Endothelial cell of umbilical vein (primary cell): Measurements from ENCODE around the gene ZNF441. TPM values are rescaled to one million over a fixed set of nuclear protein-coding genes. Genes with fewer than 3 reads are reported as not detected.

Experiments used
- BruUV-seq: library from RNA; stranded (reverse); fragments of 400-500 nt; replicated peaks from 2 replicates; lab custom pipeline; 2021; lab: Mats Ljungman, UMichigan
- CTCF ChIA-PET: fragments of 300-600, 350-600 bp; sonication (Branson Sonifier 250); formaldehyde crosslinking; loops from one replicate; lab custom pipeline; 2021; ENCODE audit warnings: antibody characterized with exemption, inconsistent platforms; lab: Charles Lee
- POLR2A ChIA-PET: fragments of 300-600, 350-600 bp; sonication (Branson Sonifier 250); formaldehyde crosslinking; loops from one replicate; lab custom pipeline; 2021; ENCODE audit warnings: antibody characterized with exemption, inconsistent platforms; lab: Charles Lee
- DNase-seq: peaks from one replicate; pipeline ENCODE4 v3.0.0-alpha.2; 2011; ENCODE audit warnings: low read depth, low spot score
- FAIRE-seq: peaks from 2 replicates; lab custom pipeline; 2011; peaks lifted over from hg19 to GRCh38; lab: Jason Lieb, UNC
- H2AFZ ChIP-seq: 2 replicates; pipeline ENCODE4 v1.6.0; 2012; ENCODE audit warnings: low read depth, low read length, control low read depth, inconsistent platforms
- H3K27ac ChIP-seq: 2 replicates; pipeline ENCODE4 v1.5.1; 2011; ENCODE audit warnings: low read depth, mild to moderate bottlenecking, control low read depth, low read length, moderate library complexity; ENCODE audit not compliant: insufficient read depth
- H3K27me3 ChIP-seq, 2 experiments: 2 replicates each; pipeline versions ENCODE4 v1.6.0 to v1.6.1; 2011; ENCODE audit warnings: low read length in 2 of 2, mixed read lengths in 1 of 2; ENCODE audit not compliant: control insufficient read depth in 2 of 2, insufficient read depth in 2 of 2
- H3K36me3 ChIP-seq, 2 experiments: 2 replicates in 1 of 2; 3 replicates in 1 of 2; pipeline ENCODE4 v1.5.1; 2011; ENCODE audit warnings: low read length in 2 of 2, mild to moderate bottlenecking in 1 of 2, moderate library complexity in 1 of 2; ENCODE audit not compliant: control insufficient read depth in 2 of 2, insufficient read depth in 2 of 2; ENCODE audit errors: extremely low read depth in 1 of 2
- H3K4me1 ChIP-seq: 3 replicates; pipeline ENCODE4 v1.5.1; 2011; ENCODE audit warnings: mild to moderate bottlenecking, low read length; ENCODE audit not compliant: control insufficient read depth, insufficient read depth; ENCODE audit errors: extremely low read depth
- H3K4me2 ChIP-seq: 2 replicates; pipeline ENCODE4 v1.6.1; 2011; ENCODE audit warnings: low read length, control low read depth, mixed read lengths; ENCODE audit not compliant: insufficient read depth
- H3K4me3 ChIP-seq, 3 experiments: fragments of 200-600 bp in 1 of 3; sonication (generic), shearing (Covaris generic) in 1 of 3; replicated peaks in 1 of 3; 2 replicates each; pipeline ENCODE4 v1.5.1; 2011 to 2016; ENCODE audit warnings: control low read depth in 3 of 3, low read length in 3 of 3, mild to moderate bottlenecking in 2 of 3, inconsistent platforms in 1 of 3, low read depth in 1 of 3, moderate library complexity in 1 of 3; ENCODE audit not compliant: insufficient read depth in 1 of 3
- H3K79me2 ChIP-seq: 2 replicates; pipeline ENCODE4 v1.6.0; 2012; ENCODE audit warnings: low read length, inconsistent platforms; ENCODE audit not compliant: control insufficient read depth, insufficient read depth
- H3K9ac ChIP-seq: replicated peaks from 2 replicates; pipeline ENCODE3; 2011; ENCODE audit warnings: low read length, control low read depth; ENCODE audit not compliant: insufficient read depth; ENCODE audit errors: extremely low read depth
- H3K9me1 ChIP-seq: replicated peaks from 3 replicates; pipeline ENCODE4 v1.6.0; 2011; ENCODE audit warnings: mild to moderate bottlenecking, low read length; ENCODE audit not compliant: control insufficient read depth, insufficient read depth; ENCODE audit errors: extremely low read depth
- H3K9me3 ChIP-seq: replicated peaks from 2 replicates; pipeline ENCODE4 v1.5.1; 2012; ENCODE audit warnings: low read length, inconsistent platforms; ENCODE audit not compliant: control insufficient read depth, insufficient read depth
- H4K20me1 ChIP-seq: replicated peaks from 2 replicates; pipeline ENCODE3; 2011; ENCODE audit warnings: mild to moderate bottlenecking, low read length; ENCODE audit not compliant: control insufficient read depth, insufficient read depth; ENCODE audit errors: extremely low read depth
- EZH2 ChIP-seq: IDR thresholded peaks from 2 replicates; pipeline ENCODE4 v1.6.1; 2012; ENCODE audit warnings: borderline replicate concordance, low read depth, mild to moderate bottlenecking, moderate library complexity, low read length, inconsistent platforms; ENCODE audit not compliant: severe bottlenecking
- FOS ChIP-seq: IDR thresholded peaks from 2 replicates; pipeline ENCODE4 v1.6.1; 2011; ENCODE audit warnings: mild to moderate bottlenecking, low read length, moderate library complexity, borderline replicate concordance; ENCODE audit not compliant: insufficient read depth
- GATA2 ChIP-seq: IDR thresholded peaks from 2 replicates; pipeline ENCODE4 v1.7.0; 2011; ENCODE audit warnings: low read depth, mild to moderate bottlenecking, moderate library complexity, mixed read lengths, low read length; ENCODE audit not compliant: insufficient read length, insufficient read depth
- JUN ChIP-seq: IDR thresholded peaks from 2 replicates; pipeline ENCODE4 v1.6.1; 2011; ENCODE audit warnings: borderline replicate concordance, low read depth; ENCODE audit not compliant: insufficient read length, insufficient read depth
- MYC ChIP-seq: IDR thresholded peaks from one replicate; pipeline ENCODE4 v1.6.1; 2011; ENCODE audit warnings: mild to moderate bottlenecking, low read depth, low read length
- POLR2A ChIP-seq: IDR thresholded peaks from 2 replicates; pipeline ENCODE4 v1.6.1; 2012; ENCODE audit warnings: low read depth, mild to moderate bottlenecking, control low read depth, low read length
- POLR2AphosphoS5 ChIP-seq: IDR thresholded peaks from 2 replicates; pipeline ENCODE4 v1.6.1; 2012; ENCODE audit warnings: low read depth, mild to moderate bottlenecking, control low read depth, low read length, moderate library complexity; ENCODE audit not compliant: insufficient read depth
- dilution Hi-C: fragments of 300-500 bp; cut with MboI; formaldehyde crosslinking; loops from one replicate; pipeline ENCODE4 v1.15.0; 2019; ENCODE audit warnings: low sequenced_read_pairs; ENCODE audit not compliant: extremely low pct_ligation_motif_present
- intact Hi-C: fragments of 100-400 bp; cut with micrococcal nuclease; formaldehyde crosslinking; loops from one replicate; pipeline ENCODE4 v1.10.0; 2022
- polyA plus RNA-seq, 4 experiments: library from polyadenylated mRNA; depleted of rRNA in 3 of 4; stranded (reverse) in 3 of 4; unstranded in 1 of 4; fragments of >200 nt; gene quantifications; 2 replicates each; pipeline versions ENCODE4 v1.2.1 to v1.2.3, GENCODE V29; 2011 to 2012; ENCODE audit warnings: missing spikeins in 1 of 4
- total RNA-seq: library from RNA; stranded (reverse); gene quantifications from 2 replicates; pipeline ENCODE4 v1.2.3, GENCODE V29; 2021
- TF ChIP-seq, protein P1 (sequence below), 2 donors: IDR thresholded peaks; 1 replicate in 1 of 2; 2 replicates in 1 of 2; pipeline ENCODE4 v1.5.1; 2011; ENCODE audit warnings: low read length in 2 of 2, mild to moderate bottlenecking in 2 of 2, moderate library complexity in 2 of 2, control low read depth in 1 of 2, inconsistent platforms in 1 of 2, low read depth in 1 of 2; ENCODE audit not compliant: insufficient read depth in 1 of 2; ENCODE audit errors: extremely low read depth in 1 of 2
- TF ChIP-seq, protein P2 (sequence below): IDR thresholded peaks from 2 replicates; pipeline ENCODE4 v1.6.1; 2011; ENCODE audit not compliant: insufficient read depth, insufficient read length

The ZNF441 gene
- total and polyA plus RNA-seq, 2 donors (not counting 3 experiments of a cell fraction or from before 2014, with no cell fraction given): 1.9 to 4.5 TPM

DNA sequence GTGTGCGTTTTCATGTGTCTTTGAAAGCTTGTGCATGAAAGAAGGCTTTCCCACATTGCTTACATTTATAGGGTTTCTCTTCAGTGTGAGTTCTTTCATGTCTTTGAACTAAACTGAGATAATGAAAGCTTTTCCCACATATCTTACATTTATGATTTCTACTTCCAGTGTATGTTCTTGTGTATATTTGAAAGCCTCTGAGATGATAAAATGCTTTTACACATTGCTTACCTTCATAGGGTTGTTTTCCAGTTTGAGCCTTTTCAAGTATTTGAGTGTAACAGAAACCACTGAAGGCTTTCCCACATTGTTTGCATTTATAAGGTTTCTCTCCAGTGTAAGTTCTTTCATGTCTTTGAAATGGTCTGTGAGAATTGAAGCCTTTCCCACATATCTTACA, 9.8 kb upstream of the ZNF441 start:
- H3K79me2 ChIP-seq: no peaks in the 10 kb centered on the region
- ChIA-PET POLR2A (no interaction called here), CTCF (no interaction called here)
- no peaks in the 10 kb centered on the region for H4K20me1 ChIP-seq
- no peak for DNase-seq
- no peaks in the 10 kb centered on the region for H3K36me3 ChIP-seq
- no peak overlapping the region for H3K27ac ChIP-seq
- no peak overlapping the region for H3K4me2 ChIP-seq
- no peak overlapping the region for H3K4me3 ChIP-seq
- H3K4me1 ChIP-seq: no peaks in the 10 kb centered on the region
- H3K27me3 ChIP-seq: no peaks in the 10 kb centered on the region
- dilution Hi-C loops (no loop called here), intact Hi-C loops (no loop called here)
- BruUV-seq: no TSS peak
- no peak overlapping the region for H2AFZ ChIP-seq
- H3K9me1 ChIP-seq: no peaks in the 10 kb centered on the region
- no peak overlapping the region for H3K9ac ChIP-seq
- no peak for TF ChIP-seq FOS
- TF ChIP-seq JUN: no peak
- no peak for TF ChIP-seq MYC
- no peak for TF ChIP-seq GATA2
- TF ChIP-seq POLR2A: no peak
- no peak for TF ChIP-seq EZH2
- no peak for TF ChIP-seq POLR2AphosphoS5
- TF ChIP-seq, protein P1, sequence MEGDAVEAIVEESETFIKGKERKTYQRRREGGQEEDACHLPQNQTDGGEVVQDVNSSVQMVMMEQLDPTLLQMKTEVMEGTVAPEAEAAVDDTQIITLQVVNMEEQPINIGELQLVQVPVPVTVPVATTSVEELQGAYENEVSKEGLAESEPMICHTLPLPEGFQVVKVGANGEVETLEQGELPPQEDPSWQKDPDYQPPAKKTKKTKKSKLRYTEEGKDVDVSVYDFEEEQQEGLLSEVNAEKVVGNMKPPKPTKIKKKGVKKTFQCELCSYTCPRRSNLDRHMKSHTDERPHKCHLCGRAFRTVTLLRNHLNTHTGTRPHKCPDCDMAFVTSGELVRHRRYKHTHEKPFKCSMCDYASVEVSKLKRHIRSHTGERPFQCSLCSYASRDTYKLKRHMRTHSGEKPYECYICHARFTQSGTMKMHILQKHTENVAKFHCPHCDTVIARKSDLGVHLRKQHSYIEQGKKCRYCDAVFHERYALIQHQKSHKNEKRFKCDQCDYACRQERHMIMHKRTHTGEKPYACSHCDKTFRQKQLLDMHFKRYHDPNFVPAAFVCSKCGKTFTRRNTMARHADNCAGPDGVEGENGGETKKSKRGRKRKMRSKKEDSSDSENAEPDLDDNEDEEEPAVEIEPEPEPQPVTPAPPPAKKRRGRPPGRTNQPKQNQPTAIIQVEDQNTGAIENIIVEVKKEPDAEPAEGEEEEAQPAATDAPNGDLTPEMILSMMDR (IDR thresholded peaks at IDR 0.05; ENCODE audit: extremely low read depth in 1 of 2, insufficient read depth in 1 of 2, low read depth in 1 of 2, low read length in 2 of 2): no peak
- TF ChIP-seq, protein P2, sequence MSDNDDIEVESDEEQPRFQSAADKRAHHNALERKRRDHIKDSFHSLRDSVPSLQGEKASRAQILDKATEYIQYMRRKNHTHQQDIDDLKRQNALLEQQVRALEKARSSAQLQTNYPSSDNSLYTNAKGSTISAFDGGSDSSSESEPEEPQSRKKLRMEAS: no peak
- peaks cover 3% of the 10 kb centered on the region for H3K9me3 ChIP-seq
- no peak for FAIRE-seq
